Activated CD4-positive, alpha-beta T cell treated with anti-CD3 and anti-CD28 coated beads for 4 hours (primary cell): ENCODE results near the gene NBEA.

ENCODE experiments used
- DNase-seq, 2 donors: peaks; one replicate each; pipeline ENCODE4 v3.0.0-alpha.2; 2020

NBEA gene

DNA sequence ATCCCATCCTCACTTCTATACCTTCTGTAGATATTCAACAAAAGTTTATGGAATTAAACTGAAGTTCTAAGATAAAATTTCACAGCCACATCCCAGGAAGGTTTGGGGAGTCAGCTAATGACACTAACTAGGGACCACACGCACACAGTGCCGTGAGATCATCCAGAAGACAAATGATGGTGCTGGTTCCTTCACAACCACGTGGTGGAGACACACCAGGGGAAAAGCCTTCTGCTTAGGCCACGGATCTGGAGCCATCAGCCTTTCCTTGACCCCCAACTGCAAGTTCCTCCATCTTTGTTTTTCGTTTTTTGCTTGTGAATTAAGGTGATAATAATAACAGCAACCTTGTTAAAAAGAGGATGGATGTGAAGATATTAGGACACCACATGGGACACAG is 776.0 kb downstream of the NBEA start:
- DNase-seq: no peak

DNA sequence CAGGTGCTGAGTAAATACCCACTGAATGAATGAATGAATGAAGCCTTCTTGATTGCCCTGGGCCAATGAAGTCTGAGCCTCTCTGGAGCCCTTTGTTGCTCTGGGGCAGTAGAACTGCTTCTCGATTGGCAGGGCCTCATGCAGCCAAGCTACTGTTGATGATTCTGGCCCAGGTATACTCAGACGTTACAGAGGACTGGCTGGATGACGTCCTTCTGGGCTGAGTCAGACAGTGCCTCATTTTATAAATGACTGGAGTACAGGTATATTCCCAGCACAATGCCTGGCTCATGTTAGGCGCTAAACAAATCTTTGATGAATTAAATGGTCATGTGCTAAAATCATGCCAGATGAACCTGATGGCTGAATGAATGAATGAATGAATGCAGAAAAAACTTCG is 778.2 kb downstream of the NBEA start:
- DNase-seq: no peak

DNA sequence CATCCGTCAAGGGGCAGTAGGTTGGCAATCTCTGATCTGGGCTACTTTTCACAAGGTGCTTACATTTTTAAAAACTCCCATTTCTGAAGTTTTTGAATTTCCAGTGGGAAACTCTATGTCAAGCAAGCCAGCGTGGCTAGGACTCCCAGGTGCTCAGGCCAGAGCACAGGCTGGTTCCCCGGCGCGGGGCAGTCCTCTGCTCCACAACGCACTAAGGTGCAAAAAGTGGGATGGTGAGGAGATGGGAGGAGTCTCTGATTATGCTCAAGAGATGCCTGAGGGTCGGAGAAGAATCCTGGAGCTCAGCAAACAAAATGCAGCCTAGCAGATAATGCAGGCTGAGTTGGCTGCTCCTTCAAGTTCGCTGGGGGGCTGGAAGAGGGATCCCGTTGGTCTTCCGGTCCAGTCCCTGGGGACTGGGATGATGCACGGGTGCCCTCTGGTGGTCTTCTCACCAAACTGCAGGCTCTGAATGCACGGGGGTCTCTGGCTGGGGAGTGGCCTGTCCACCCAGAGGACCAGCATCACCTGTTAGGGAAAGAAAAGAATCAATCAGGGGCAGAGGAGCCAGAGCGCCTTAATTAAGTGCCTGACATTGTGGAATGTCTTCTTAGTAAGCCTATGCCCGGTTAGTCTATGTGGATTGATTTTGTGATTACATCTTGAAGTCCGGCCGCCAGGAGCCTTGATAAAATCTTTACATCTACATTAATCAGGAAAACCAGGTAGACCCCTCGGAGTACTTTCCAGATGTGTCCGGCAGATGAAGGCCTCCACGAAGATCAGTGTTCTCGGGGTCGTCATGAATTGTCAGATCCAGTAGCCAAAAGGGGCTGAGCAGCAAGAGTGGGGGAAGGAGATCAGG is 778.9 kb downstream of the NBEA start:
- DNase-seq: no peak
